Activated CD8-positive, alpha-beta T cell treated with anti-CD3 and anti-CD28 coated beads for 36 hours (primary cell): Measurements from ENCODE around the gene NCK2. TPM values are rescaled to one million over a fixed set of nuclear protein-coding genes. Genes with fewer than 3 reads are reported as not detected.
A peak's percentile ranks its signal among the peaks of the same experiment; 100 is the strongest.

Experiments
- ATAC-seq: fragments of 200-7000 bp; cut with Tn5 transposase; one replicate; pipeline ENCODE4 v1.10.0; 2021; ENCODE audit warnings: mild to moderate bottlenecking, moderate library complexity
- CTCF ChIA-PET: fragments of 350-600 bp; sonication (Branson Sonifier 250); formaldehyde crosslinking; loops from one replicate; lab custom pipeline; 2021; ENCODE audit warnings: antibody characterized with exemption; lab: Charles Lee
- POLR2A ChIA-PET: fragments of 350-600 bp; sonication (Branson Sonifier 250); formaldehyde crosslinking; loops from one replicate; lab custom pipeline; 2021; ENCODE audit warnings: antibody characterized with exemption; lab: Charles Lee
- DNase-seq: peaks from one replicate; pipeline ENCODE4 v3.0.0-alpha.2; 2020
- H3K27ac Mint-ChIP-seq: one replicate; pipeline ENCODE4 v1.8.0; 2021; ENCODE audit warnings: mild to moderate bottlenecking, mixed read lengths
- H3K27me3 Mint-ChIP-seq: one replicate; pipeline ENCODE4 v1.8.0; 2021; ENCODE audit warnings: mixed read lengths
- H3K36me3 Mint-ChIP-seq: one replicate; pipeline ENCODE4 v1.8.0; 2021; ENCODE audit warnings: low read depth, mixed read lengths
- H3K4me1 Mint-ChIP-seq: one replicate; pipeline ENCODE4 v1.8.0; 2021; ENCODE audit warnings: low read depth, mixed read lengths
- H3K4me3 Mint-ChIP-seq: one replicate; pipeline ENCODE4 v1.8.0; 2021; ENCODE audit warnings: mild to moderate bottlenecking, moderate library complexity, mixed read lengths
- H3K9me3 Mint-ChIP-seq: one replicate; pipeline ENCODE4 v1.8.0; 2021; ENCODE audit warnings: mixed read lengths
- intact Hi-C: fragments of 100-400 bp; cut with micrococcal nuclease; formaldehyde crosslinking; loops from one replicate; pipeline ENCODE4 v1.10.0; 2022
- total RNA-seq, 2 experiments: library from RNA; stranded (reverse); gene quantifications; one replicate each; pipeline ENCODE4 v1.2.3, GENCODE V29; 2021
- TF ChIP-seq, protein P1 (sequence below): fragments of 200-600 bp; IDR thresholded peaks from one replicate; pipeline ENCODE4 v1.8.0; 2022; ENCODE audit warnings: antibody characterized with exemption, mild to moderate bottlenecking

Gene NCK2
- total RNA-seq, 2 experiments from 2014 or later, result 68.3 to 69.7 TPM

DNA sequence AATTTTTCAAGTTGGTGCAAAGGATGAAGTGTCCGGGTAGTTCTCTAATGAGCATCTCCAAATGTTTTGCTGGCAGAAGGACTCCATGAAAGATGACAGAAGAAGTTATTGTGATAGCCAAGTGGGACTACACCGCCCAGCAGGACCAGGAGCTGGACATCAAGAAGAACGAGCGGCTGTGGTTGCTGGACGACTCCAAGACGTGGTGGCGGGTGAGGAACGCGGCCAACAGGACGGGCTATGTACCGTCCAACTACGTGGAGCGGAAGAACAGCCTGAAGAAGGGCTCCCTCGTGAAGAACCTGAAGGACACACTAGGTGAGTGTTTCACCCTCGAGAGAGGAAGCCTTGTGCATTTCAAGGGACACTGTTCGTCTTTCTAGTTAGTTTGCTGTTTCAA lies 110.3 kb downstream of the NCK2 start:
- peak overlapping the region; percentile 92 for H3K27ac Mint-ChIP-seq
- peaks cover 56% of the 10 kb centered on the region for H3K36me3 Mint-ChIP-seq
- POLR2A ChIA-PET, result interaction anchor here (0.7 kb wide), 1 partner anchor 42 kb away, joined by 3 read pairs; no protein-coding TSS in a partner anchor
- no peak overlapping the region for H3K4me3 Mint-ChIP-seq
- DNase-seq, result no peak
- intact Hi-C loops, result loop anchor here (5.0 kb wide), 3 partner anchors 58 to 232 kb away; no protein-coding TSS in a partner anchor
- no peaks in the 10 kb centered on the region for H3K27me3 Mint-ChIP-seq
- H3K4me1 Mint-ChIP-seq, result peaks cover 83% of the 10 kb centered on the region
- CTCF ChIA-PET, result no interaction called here
- TF ChIP-seq, protein P1, sequence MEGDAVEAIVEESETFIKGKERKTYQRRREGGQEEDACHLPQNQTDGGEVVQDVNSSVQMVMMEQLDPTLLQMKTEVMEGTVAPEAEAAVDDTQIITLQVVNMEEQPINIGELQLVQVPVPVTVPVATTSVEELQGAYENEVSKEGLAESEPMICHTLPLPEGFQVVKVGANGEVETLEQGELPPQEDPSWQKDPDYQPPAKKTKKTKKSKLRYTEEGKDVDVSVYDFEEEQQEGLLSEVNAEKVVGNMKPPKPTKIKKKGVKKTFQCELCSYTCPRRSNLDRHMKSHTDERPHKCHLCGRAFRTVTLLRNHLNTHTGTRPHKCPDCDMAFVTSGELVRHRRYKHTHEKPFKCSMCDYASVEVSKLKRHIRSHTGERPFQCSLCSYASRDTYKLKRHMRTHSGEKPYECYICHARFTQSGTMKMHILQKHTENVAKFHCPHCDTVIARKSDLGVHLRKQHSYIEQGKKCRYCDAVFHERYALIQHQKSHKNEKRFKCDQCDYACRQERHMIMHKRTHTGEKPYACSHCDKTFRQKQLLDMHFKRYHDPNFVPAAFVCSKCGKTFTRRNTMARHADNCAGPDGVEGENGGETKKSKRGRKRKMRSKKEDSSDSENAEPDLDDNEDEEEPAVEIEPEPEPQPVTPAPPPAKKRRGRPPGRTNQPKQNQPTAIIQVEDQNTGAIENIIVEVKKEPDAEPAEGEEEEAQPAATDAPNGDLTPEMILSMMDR, result no peak
- no peak for ATAC-seq
- peaks cover 6% of the 10 kb centered on the region for H3K9me3 Mint-ChIP-seq

DNA sequence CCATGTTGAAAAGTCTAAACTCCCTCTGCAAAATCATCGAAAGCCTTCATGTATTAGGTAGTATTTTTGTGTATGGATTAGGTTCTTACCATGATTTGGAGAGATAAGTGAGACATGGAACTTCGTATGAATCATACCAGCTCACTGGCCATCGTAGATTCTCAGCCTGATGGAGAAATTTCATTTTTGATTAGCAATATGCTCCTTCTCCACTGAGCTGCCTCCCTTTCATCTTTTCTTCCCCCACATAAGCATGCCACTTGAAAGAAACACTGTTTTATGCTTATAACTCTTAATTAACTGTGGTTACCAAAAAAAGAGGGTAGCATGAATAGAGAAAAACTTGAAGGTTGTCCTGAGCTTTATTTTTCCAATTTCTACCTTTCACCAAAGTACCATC lies 111.9 kb downstream of the NCK2 start:
- DNase-seq, result no peak
- H3K9me3 Mint-ChIP-seq, result peaks cover 5% of the 10 kb centered on the region
- TF ChIP-seq, protein P1, result no peak
- peaks cover 90% of the 10 kb centered on the region for H3K4me1 Mint-ChIP-seq
- peak overlapping the region; percentile 92 for H3K27ac Mint-ChIP-seq
- peaks cover 59% of the 10 kb centered on the region for H3K36me3 Mint-ChIP-seq
- POLR2A ChIA-PET, result interaction anchor here (0.8 to 1.8 kb wide), 16 partner anchors 9 to 111 kb away, joined by 3 to 11 read pairs (median 4); no protein-coding TSS in a partner anchor
- no peaks in the 10 kb centered on the region for H3K27me3 Mint-ChIP-seq
- H3K4me3 Mint-ChIP-seq, result peak overlapping the region; percentile 65
- ATAC-seq, result peak; percentile 43
- intact Hi-C loops, result loop anchor here (2.0 to 5.0 kb wide), 4 partner anchors 20 to 231 kb away; no protein-coding TSS in a partner anchor
- CTCF ChIA-PET, result interaction anchor here (0.9 to 2.5 kb wide), 11 partner anchors 11 to 228 kb away, joined by 3 to 9 read pairs (median 3); no protein-coding TSS in a partner anchor

DNA sequence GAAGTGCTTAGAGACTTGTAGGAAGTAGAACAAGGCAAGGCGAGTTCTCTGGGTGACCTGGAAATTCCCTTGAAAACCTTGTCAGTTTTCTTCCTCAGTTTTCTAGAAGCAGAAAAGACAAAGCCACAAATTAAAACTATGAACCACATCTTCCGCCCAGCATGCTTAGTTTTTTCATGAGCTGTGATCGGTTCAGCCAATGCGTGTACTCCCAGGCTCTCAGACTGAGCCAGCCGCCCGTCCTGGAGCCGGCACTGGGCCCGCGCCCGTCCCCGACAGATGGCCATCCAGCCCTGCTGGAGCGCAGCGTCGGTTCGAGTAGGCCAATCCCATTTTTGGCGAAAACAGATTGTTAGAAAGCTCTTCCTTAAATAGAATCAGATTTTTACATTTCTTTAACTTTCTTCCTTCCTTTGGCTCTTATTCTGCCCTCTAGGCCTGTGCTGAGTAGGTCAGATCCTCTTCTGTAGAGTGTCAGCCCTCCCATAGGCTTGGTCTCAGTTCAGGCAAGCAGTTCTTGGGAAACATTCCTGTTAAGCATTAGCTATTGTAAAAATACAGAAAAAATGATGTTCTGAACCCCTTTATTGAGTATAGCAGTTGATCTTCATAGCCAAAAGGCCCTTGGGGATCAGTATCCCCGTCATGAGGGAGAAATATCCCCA lies 112.5 kb downstream of the NCK2 start:
- TF ChIP-seq, protein P1, result no peak
- ATAC-seq (peak; percentile 38), DNase-seq (peak; percentile 63)
- Mint-ChIP-seq H3K9me3 (peaks cover 3% of the 10 kb centered on the region), H3K4me1 (peaks cover 90% of the 10 kb centered on the region), H3K27me3 (no peaks in the 10 kb centered on the region), H3K4me3 (peak overlapping the region; percentile 65), H3K27ac (peak overlapping the region; percentile 92), H3K36me3 (peaks cover 60% of the 10 kb centered on the region)
- ChIA-PET POLR2A (interaction anchor here (0.8 to 1.8 kb wide), 15 partner anchors 8 to 111 kb away, joined by 3 to 11 read pairs (median 4); no protein-coding TSS in a partner anchor), CTCF (interaction anchor here (0.9 to 2.5 kb wide), 15 partner anchors 11 to 228 kb away, joined by 3 to 9 read pairs (median 3); no protein-coding TSS in a partner anchor)
- intact Hi-C loops, result loop anchor here (2.0 to 5.0 kb wide), 4 partner anchors 20 to 230 kb away; no protein-coding TSS in a partner anchor

DNA sequence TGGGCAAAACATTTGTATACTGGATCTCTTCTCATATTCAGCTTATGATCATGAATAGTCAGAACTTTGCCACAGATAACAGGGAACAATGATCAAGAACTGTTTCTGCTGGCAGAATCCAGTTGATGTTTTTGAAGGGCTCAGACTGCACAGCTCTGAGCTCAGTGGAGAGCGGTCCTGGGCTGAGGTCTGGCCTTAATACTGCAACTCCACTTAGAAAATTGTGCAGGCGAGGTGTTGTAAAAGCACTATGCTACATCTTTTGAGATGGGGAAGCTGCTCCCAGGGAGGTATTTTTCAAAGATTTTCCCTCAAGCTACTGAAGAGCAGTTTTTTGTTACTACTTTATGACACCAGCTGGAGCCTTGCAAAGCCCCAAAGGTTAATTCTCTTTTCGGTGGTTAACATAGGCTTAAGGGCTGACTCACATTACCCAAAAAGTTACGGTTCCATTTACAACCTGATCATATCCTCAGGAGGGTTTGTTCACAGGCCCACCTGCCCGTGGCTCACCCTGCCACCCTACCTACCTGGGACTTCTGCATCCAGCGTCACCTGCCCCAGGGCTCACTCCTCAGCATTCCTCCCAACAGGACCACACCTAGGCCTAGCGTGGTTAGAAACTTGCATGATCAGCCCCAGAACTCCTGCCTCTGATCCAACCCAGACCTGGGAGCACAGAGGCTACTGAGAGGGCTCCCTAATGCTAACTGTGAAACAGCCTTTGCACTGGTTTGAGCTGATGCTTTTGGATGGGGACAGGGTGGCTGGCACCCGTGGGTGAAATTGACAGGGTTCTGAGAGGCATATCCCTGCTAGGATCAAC lies 114.4 kb downstream of the NCK2 start:
- H3K4me3 Mint-ChIP-seq, result peak overlapping the region; percentile 27
- ChIA-PET POLR2A (interaction anchor here (1.0 to 1.9 kb wide), 9 partner anchors 12 to 115 kb away, joined by 3 to 7 read pairs (median 4); no protein-coding TSS in a partner anchor), CTCF (interaction anchor here (0.8 to 2.1 kb wide), 11 partner anchors 11 to 282 kb away, joined by 3 to 11 read pairs (median 4); no protein-coding TSS in a partner anchor)
- peaks cover 67% of the 10 kb centered on the region for H3K36me3 Mint-ChIP-seq
- ATAC-seq (peak; percentile 64), DNase-seq (peak; percentile 62)
- H3K4me1 Mint-ChIP-seq, result peaks cover 93% of the 10 kb centered on the region
- no peaks in the 10 kb centered on the region for H3K9me3 Mint-ChIP-seq
- H3K27ac Mint-ChIP-seq, result peak overlapping the region; percentile 92
- TF ChIP-seq, protein P1, result no peak
- intact Hi-C loops, result loop anchor here (5.0 kb wide), 3 partner anchors 62 to 228 kb away; no protein-coding TSS in a partner anchor
- no peaks in the 10 kb centered on the region for H3K27me3 Mint-ChIP-seq
